Body of pancreas (tissue), 4 donors: ENCODE measurements around the gene CHRDL1. TPM values are rescaled to one million over a fixed set of nuclear protein-coding genes. Genes with fewer than 3 reads are reported as not detected.

Experiments
- ATAC-seq: fragments of 150-250 bp; one replicate; pipeline ENCODE4 v1.9.1; 2016
- DNase-seq, 4 donors: peaks; one replicate each; pipeline ENCODE4 v3.0.0-alpha.2; 2019
- H3K27ac ChIP-seq, 4 donors: fragments of 200-600 bp; sonication (generic); 1 replicate in 3 of 4; 2 replicates in 1 of 4; pipeline versions ENCODE4 v1.5.1 to v1.6.1; 2016 to 2019; ENCODE audit warnings: mild to moderate bottlenecking in 1 of 4, mixed read lengths in 1 of 4, moderate library complexity in 1 of 4
- H3K27me3 ChIP-seq, 2 donors: fragments of 200-600 bp; sonication (generic); one replicate each; pipeline ENCODE4 v1.6.0; 2016; ENCODE audit warnings: mild to moderate bottlenecking in 1 of 2
- H3K36me3 ChIP-seq, 2 donors: fragments of 200-600 bp; sonication (generic); replicated peaks in 1 of 2; 2 replicates each; pipeline ENCODE4 v1.5.1; 2016; ENCODE audit warnings: low read depth in 2 of 2; ENCODE audit not compliant: insufficient read depth in 1 of 2
- H3K4me1 ChIP-seq: fragments of 200-600 bp; sonication (generic); one replicate; pipeline ENCODE4 v1.6.0; 2016
- H3K4me3 ChIP-seq, 2 donors: fragments of 200-600 bp; sonication (generic); 1 replicate in 1 of 2; 2 replicates in 1 of 2; pipeline ENCODE4 v1.5.1; 2016 to 2019
- H3K9me3 ChIP-seq, 3 donors: fragments of 200-600 bp; sonication (generic); 1 replicate in 2 of 3; 2 replicates in 1 of 3; pipeline ENCODE4 v1.5.1; 2016
- CTCF ChIP-seq, 7 experiments: fragments of 450-650 bp in 4 of 7; fragments of 200-600 bp in 3 of 7; sonication (generic) in 3 of 7; IDR thresholded peaks; one replicate each; pipeline ENCODE4 v1.5.1; 2016 to 2019; ENCODE audit warnings: antibody characterized with exemption in 7 of 7
- POLR2A ChIP-seq, 3 donors: fragments of 450-650 bp; IDR thresholded peaks; one replicate each; pipeline ENCODE4 v1.6.1; 2016; ENCODE audit warnings: antibody characterized with exemption in 3 of 3, mild to moderate bottlenecking in 2 of 3
- WGBS, 2 donors: methylation state at CpG; one replicate each; pipeline ENCODE4 v1.1.5; 2017; 5-methylcytosine and 5-hydroxymethylcytosine counted together
- intact Hi-C: fragments of 100-400 bp; cut with DNase I; formaldehyde crosslinking; loops from one replicate; pipeline ENCODE4 v1.15.1; 2023
- total RNA-seq, 2 donors: library from RNA; depleted of rRNA; stranded (reverse); fragments of >200 nt; gene quantifications; one replicate each; pipeline ENCODE4 v1.1.0, GENCODE V29; 2016

The CHRDL1 gene
- total RNA-seq, 2 donors from 2014 or later = 13.0 to 16.5 TPM

- intact Hi-C loops = no loop called here
- Histone ChIP-seq H3K4me1 (no peaks in the 10 kb centered on the region), H3K4me3 (no peak overlapping the region), H3K9me3 (no peaks in the 10 kb centered on the region), H3K27ac (no peak overlapping the region), H3K36me3 (no peaks in the 10 kb centered on the region), H3K27me3 (no peaks in the 10 kb centered on the region)
- no peak for ATAC-seq
- no peak for DNase-seq
- WGBS, 2 donors = 83% methylated on average over 1 of the region's 1 CpG; no CpG with 5 or more reads in 1 of the 2 donors
- TF ChIP-seq POLR2A (IDR thresholded peaks at IDR 0.05) = no peak
- no peak for TF ChIP-seq CTCF (IDR thresholded peaks at IDR 0.05)
These were observed 117.0 kb downstream of the CHRDL1 start for GRCh38 chrX:110678591-110678990.

DNA sequence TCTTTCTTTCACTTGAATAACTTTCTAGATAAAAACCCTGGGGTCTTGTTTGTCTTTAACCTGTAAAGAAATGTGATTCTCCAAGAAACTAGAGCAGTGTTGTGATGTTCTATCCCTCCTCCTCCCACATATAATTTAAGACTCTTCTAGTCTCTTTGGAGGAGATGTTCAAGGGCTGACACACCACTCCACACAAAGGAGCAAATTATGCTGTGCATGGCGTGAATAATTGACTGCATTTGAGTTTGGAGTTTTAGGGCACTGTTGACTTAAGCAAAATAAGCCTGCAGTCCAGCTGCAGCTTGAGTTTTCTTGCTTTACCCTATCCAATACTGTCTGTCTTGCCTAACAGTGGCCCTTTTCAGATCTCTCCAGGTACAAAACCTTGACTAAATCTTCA lies 119.7 kb downstream of the CHRDL1 start:
- Histone ChIP-seq H3K27ac (no peak overlapping the region), H3K4me1 (no peaks in the 10 kb centered on the region), H3K9me3 (no peaks in the 10 kb centered on the region), H3K36me3 (no peaks in the 10 kb centered on the region), H3K27me3 (no peaks in the 10 kb centered on the region), H3K4me3 (no peak overlapping the region)
- no peak for TF ChIP-seq CTCF (IDR thresholded peaks at IDR 0.05)
- TF ChIP-seq POLR2A (IDR thresholded peaks at IDR 0.05) = no peak
- intact Hi-C loops = no loop called here
- no peak for ATAC-seq
- WGBS, 2 donors = 86 to 100% methylated on average over 1 of the region's 1 CpG
- no peak for DNase-seq

GRCh38 chrX:110671068-110671803 lies 124.4 kb downstream of the CHRDL1 start:
- DNase-seq (no peak), ATAC-seq (no peak)
- Histone ChIP-seq H3K27ac (no peak overlapping the region), H3K4me3 (no peak overlapping the region), H3K4me1 (peaks cover 6% of the 10 kb centered on the region), H3K36me3 (no peaks in the 10 kb centered on the region), H3K27me3 (no peaks in the 10 kb centered on the region), H3K9me3 (no peaks in the 10 kb centered on the region)
- intact Hi-C loops = no loop called here
- 81 to 89% methylated on average over 3 of the region's 3 CpGs for WGBS, 2 donors
- TF ChIP-seq CTCF (IDR thresholded peaks at IDR 0.05) (no peak), POLR2A (IDR thresholded peaks at IDR 0.05) (no peak)

GRCh38 chrX:110669572-110669971 lies 126.0 kb downstream of the CHRDL1 start:
- ATAC-seq = no peak
- DNase-seq = no peak
- Histone ChIP-seq H3K27me3 (no peaks in the 10 kb centered on the region), H3K36me3 (no peaks in the 10 kb centered on the region), H3K4me1 (peaks cover 6% of the 10 kb centered on the region), H3K4me3 (no peak overlapping the region), H3K27ac (no peak overlapping the region), H3K9me3 (no peaks in the 10 kb centered on the region)
- WGBS, 2 donors = 17 to 27% methylated on average over 1 of the region's 1 CpG
- intact Hi-C loops = no loop called here
- TF ChIP-seq POLR2A (IDR thresholded peaks at IDR 0.05) (no peak), CTCF (IDR thresholded peaks at IDR 0.05) (no peak)

GRCh38 chrX:110667706-110668105 lies 127.9 kb downstream of the CHRDL1 start:
- TF ChIP-seq POLR2A (IDR thresholded peaks at IDR 0.05) (no peak), CTCF (IDR thresholded peaks at IDR 0.05) (no peak)
- DNase-seq = no peak
- intact Hi-C loops = no loop called here
- H3K27me3 ChIP-seq = no peaks in the 10 kb centered on the region
- H3K4me3 ChIP-seq = no peak overlapping the region
- H3K27ac ChIP-seq = no peak overlapping the region
- ATAC-seq = no peak
- H3K4me1 ChIP-seq = peaks cover 6% of the 10 kb centered on the region
- no peaks in the 10 kb centered on the region for H3K36me3 ChIP-seq
- WGBS, 2 donors = 48 to 50% methylated on average over 3 to 6 of the region's 6 CpGs
- H3K9me3 ChIP-seq = no peaks in the 10 kb centered on the region
